Upper lobe of left lung (tissue), 6 donors: Measurements from ENCODE around the gene TSKU. TPM values are rescaled to one million over a fixed set of nuclear protein-coding genes. Genes with fewer than 3 reads are reported as not detected.

Experiments used
- ATAC-seq, 2 donors: fragments of 200-7000 bp; cut with Tn5 transposase; one replicate each; pipeline ENCODE4 v1.9.1; 2022; ENCODE audit warnings: mild to moderate bottlenecking in 2 of 2, moderate library complexity in 2 of 2; ENCODE audit not compliant: low FRiP score in 2 of 2
- DNase-seq, 2 donors: peaks; one replicate each; pipeline ENCODE4 v3.0.0-alpha.2; 2019 to 2020
- H3K27ac ChIP-seq, 4 donors: fragments of 200-600 bp; sonication (generic); one replicate each; pipeline ENCODE4 v1.5.1; 2016 to 2019
- H3K27me3 ChIP-seq, 4 donors: fragments of 200-600 bp; sonication (generic); one replicate each; pipeline ENCODE4 v1.5.1; 2017 to 2019
- H3K36me3 ChIP-seq, 4 donors: fragments of 200-600 bp; sonication (generic); one replicate each; pipeline ENCODE4 v1.5.1; 2016 to 2019
- H3K4me1 ChIP-seq, 4 donors: fragments of 200-600 bp; sonication (generic); one replicate each; pipeline ENCODE4 v1.5.1; 2018 to 2019
- H3K4me3 ChIP-seq, 4 donors: fragments of 200-600 bp; sonication (generic); one replicate each; pipeline ENCODE4 v1.5.1; 2017 to 2019; ENCODE audit warnings: mild to moderate bottlenecking in 2 of 4, moderate library complexity in 1 of 4
- H3K9me3 ChIP-seq, 4 donors: fragments of 200-600 bp; sonication (generic); one replicate each; pipeline ENCODE4 v1.5.1; 2018 to 2019
- CTCF ChIP-seq, 6 experiments: fragments of 450-650 bp in 4 of 6; fragments of 200-600 bp in 2 of 6; sonication (generic) in 2 of 6; IDR thresholded peaks; one replicate each; pipeline ENCODE4 v1.5.1; 2016 to 2019; ENCODE audit warnings: antibody characterized with exemption in 6 of 6
- EP300 ChIP-seq, 4 donors: sonication (generic); formaldehyde crosslinking; IDR thresholded peaks; one replicate each; pipeline ENCODE4 v1.5.1; 2017; ENCODE audit warnings: antibody characterized with exemption in 4 of 4, control low read depth in 2 of 4
- POLR2A ChIP-seq, 4 donors: fragments of 450-650 bp; IDR thresholded peaks; one replicate each; pipeline ENCODE4 v1.5.1; 2016 to 2017; ENCODE audit warnings: antibody characterized with exemption in 4 of 4, mild to moderate bottlenecking in 2 of 4
- POLR2AphosphoS5 ChIP-seq, 2 donors: sonication (generic); formaldehyde crosslinking; IDR thresholded peaks; one replicate each; pipeline ENCODE4 v1.5.1; 2017; ENCODE audit warnings: antibody characterized with exemption in 2 of 2
- WGBS, 2 donors: methylation state at CpG; one replicate each; pipeline ENCODE4 v1.1.5; 2017 to 2018; 5-methylcytosine and 5-hydroxymethylcytosine counted together
- total RNA-seq, 6 donors: library from RNA; depleted of rRNA in 4 of 6; stranded (reverse); fragments of >200 nt in 4 of 6; gene quantifications; one replicate each; pipeline versions ENCODE4 v1.1.0 to v1.2.1, GENCODE V29; 2016 to 2021
- donor health status: DM: no; HTN: no; CAD: no; lungs with moderate emphysema.
- donor health status: DM: no; HTN: yes; CAD: no; lungs with severe emphysema.

Gene TSKU
- total RNA-seq, 6 donors from 2014 or later: 2.1 to 19.8 (median 9.5) TPM

DNA sequence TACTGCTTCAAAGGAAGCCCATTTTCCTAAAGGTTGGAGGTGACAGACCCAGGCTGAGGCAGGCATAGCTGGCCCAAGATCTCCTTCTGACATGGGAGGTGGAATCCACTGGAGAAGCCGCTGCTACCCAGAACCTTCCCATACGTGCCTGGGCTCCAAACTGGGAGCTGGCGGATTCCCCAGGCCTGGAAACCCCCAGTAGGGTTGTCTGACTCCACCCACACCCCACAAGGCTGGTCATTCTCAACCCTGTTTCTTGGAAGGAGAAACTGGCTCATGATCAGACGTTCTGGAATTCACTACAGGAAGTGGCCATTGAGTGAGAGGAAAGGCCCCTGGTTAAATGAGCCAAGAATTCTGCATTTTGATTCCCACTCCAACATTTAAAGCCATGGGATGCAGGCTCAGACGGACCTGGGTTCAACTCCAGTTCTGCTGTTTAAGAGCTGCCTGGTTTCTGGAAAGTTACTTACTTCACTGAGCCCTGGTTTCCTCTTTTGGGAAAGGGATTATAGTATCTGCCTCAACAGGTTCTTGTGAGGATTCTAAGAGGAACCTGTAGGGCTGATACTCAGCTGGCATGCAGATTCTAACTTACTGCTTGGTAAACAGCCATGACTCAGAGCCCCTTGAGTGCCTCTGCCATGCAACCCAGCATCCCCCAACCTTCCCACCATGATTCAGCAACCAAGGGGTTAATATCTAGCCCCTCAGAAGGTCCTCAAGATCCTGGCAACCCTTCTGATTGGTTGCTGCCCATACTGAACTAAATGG is 19.4 kb upstream of the TSKU start:
- H3K27ac ChIP-seq: peak overlapping the region in 1 of 4 donors; percentile 21
- DNase-seq: peak in 1 of 2 donors; percentile 43
- peak in 1 of 2 donors; percentile 61 for ATAC-seq

GRCh38 chr11:76764941-76765665 is 18.1 kb upstream of the TSKU start:
- 86 to 88% methylated on average over 10 of the region's 10 CpGs for WGBS, 2 donors
- TF ChIP-seq POLR2A (IDR thresholded peaks at IDR 0.05): no peak

More for the DNA sequence above, 19.4 kb upstream of the TSKU start:
- no peak for TF ChIP-seq POLR2A (IDR thresholded peaks at IDR 0.05)
- TF ChIP-seq POLR2AphosphoS5 (IDR thresholded peaks at IDR 0.05): peak in 1 of 2 donors; percentile 21
- H3K4me1 ChIP-seq: peaks cover 22 to 36% (median 30%) of the 10 kb centered on the region in 4 donors
- H3K36me3 ChIP-seq: no peaks in the 10 kb centered on the region
- no peaks in the 10 kb centered on the region for H3K27me3 ChIP-seq
- no peak overlapping the region for H3K4me3 ChIP-seq
- 26 to 34% methylated on average over 3 to 5 of the region's 5 CpGs for WGBS, 2 donors
- no peaks in the 10 kb centered on the region for H3K9me3 ChIP-seq

DNA sequence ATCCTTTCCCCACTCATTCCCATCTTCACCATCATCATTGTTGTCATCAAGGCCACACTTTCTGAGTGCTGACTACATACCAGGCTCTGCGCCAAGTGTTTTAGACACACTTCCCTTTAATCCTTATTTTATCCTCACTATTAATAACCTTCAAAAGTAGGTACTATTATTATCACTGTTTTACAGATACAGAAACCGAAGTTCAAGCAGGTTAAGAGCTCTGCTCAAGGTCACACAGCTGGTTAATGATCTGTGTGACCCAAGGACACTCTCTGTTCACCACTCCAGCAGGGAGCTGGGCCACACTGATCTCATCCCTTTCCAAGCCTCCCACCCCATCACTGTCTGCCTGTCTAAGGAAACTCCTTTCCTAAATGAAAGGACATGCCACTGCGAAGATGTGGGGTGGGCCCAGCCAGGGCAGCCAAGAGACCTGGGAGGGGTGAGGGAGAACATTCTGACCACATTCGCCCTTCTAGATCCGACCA is 17.2 kb upstream of the TSKU start:
- TF ChIP-seq EP300 (IDR thresholded peaks at IDR 0.05) (no peak), CTCF (IDR thresholded peaks at IDR 0.05) (no peak), POLR2A (IDR thresholded peaks at IDR 0.05) (no peak)
- Histone ChIP-seq H3K27me3 (no peaks in the 10 kb centered on the region), H3K4me3 (no peak overlapping the region), H3K9me3 (no peaks in the 10 kb centered on the region), H3K36me3 (no peaks in the 10 kb centered on the region), H3K4me1 (peaks cover 34 to 54% (median 46%) of the 10 kb centered on the region in 4 donors), H3K27ac (no peak overlapping the region)
- DNase-seq: no peak
- 59 to 73% methylated on average over 5 of the region's 5 CpGs for WGBS, 2 donors
- peak in 1 of 2 donors; percentile 59 for ATAC-seq

More at GRCh38 chr11:76764941-76765665, 18.1 kb upstream of the TSKU start:
- Histone ChIP-seq H3K4me1 (peaks cover 31 to 46% (median 40%) of the 10 kb centered on the region in 4 donors), H3K9me3 (no peaks in the 10 kb centered on the region), H3K4me3 (no peak overlapping the region), H3K27ac (no peak overlapping the region), H3K27me3 (no peaks in the 10 kb centered on the region), H3K36me3 (no peaks in the 10 kb centered on the region)
- ATAC-seq (no peak), DNase-seq (no peak)

DNA sequence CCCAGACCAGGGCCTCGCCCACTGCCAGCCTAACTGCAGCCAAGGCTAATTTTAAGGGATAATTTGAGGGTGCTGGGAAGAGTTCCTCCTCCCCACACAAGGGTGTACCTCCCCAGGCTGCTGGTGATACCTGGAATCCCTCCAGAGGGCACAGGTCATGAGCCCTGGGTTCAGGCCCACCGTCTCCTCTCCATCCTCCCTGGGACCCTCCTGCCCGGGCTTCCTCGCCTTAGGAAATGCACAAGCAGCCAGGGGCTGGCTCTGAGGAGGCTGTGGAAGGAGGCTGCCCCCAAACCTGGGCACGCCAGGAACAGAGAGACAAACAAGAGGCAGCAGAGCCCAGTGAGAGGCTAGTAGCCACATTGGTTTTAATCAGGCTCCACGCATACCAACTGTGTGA is 16.6 kb upstream of the TSKU start:
- no peaks in the 10 kb centered on the region for H3K27me3 ChIP-seq
- H3K9me3 ChIP-seq: no peaks in the 10 kb centered on the region
- no peak overlapping the region for H3K27ac ChIP-seq
- 93 to 95% methylated on average over 5 to 6 of the region's 6 CpGs for whole genome bisulfite sequencing, 2 donors
- H3K36me3 ChIP-seq: no peaks in the 10 kb centered on the region
- TF ChIP-seq POLR2AphosphoS5 (IDR thresholded peaks at IDR 0.05) (no peak), POLR2A (IDR thresholded peaks at IDR 0.05) (no peak), CTCF (IDR thresholded peaks at IDR 0.05) (no peak), EP300 (IDR thresholded peaks at IDR 0.05) (no peak)
- H3K4me3 ChIP-seq: no peak overlapping the region
- ATAC-seq (no peak), DNase-seq (no peak)
- H3K4me1 ChIP-seq: peaks cover 40 to 60% (median 51%) of the 10 kb centered on the region in 4 donors

DNA sequence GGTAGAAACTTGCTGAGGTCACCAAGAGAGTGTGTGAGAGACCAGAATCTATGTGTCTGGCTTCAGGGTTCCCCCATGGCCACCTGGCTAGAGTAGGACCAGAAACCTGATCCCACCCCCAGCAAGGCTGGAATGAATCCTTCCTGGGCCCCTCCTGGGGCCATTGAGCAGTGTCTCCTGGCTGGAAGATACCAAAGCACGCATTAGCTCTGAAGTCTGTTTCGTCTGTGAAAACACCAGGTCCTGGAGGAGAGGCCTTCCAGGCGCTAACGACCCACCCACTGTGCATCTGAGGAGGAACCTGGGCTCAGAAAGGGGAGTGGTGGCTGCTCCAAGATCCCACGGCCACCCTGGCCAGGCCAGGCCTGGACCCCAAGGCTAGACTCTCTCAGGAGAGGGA is 15.5 kb upstream of the TSKU start:
- 66 to 68% methylated on average over 3 to 5 of the region's 5 CpGs for WGBS, 2 donors
- ATAC-seq (no peak), DNase-seq (no peak)
- Histone ChIP-seq H3K36me3 (no peaks in the 10 kb centered on the region), H3K4me3 (no peak overlapping the region), H3K27me3 (no peaks in the 10 kb centered on the region), H3K4me1 (peaks cover 43 to 60% (median 51%) of the 10 kb centered on the region in 4 donors), H3K9me3 (no peaks in the 10 kb centered on the region), H3K27ac (peak overlapping the region in 1 of 4 donors; percentile 77)
- TF ChIP-seq CTCF (IDR thresholded peaks at IDR 0.05) (no peak), POLR2AphosphoS5 (IDR thresholded peaks at IDR 0.05) (no peak), EP300 (IDR thresholded peaks at IDR 0.05) (no peak), POLR2A (IDR thresholded peaks at IDR 0.05) (no peak)
